GM12878 (cell line): ENCODE results near the gene NEBL. TPM values are rescaled to one million over a fixed set of nuclear protein-coding genes. Genes with fewer than 3 reads are reported as not detected.

ENCODE experiments used
- polyA plus RNA-seq, 11 experiments: library from polyadenylated mRNA; depleted of rRNA in 4 of 11; unstranded in 6 of 11; stranded (reverse) in 5 of 11; fragments of >200 nt; fragmentation: Nextera tagmentation in 4 of 11; fragmentation: Illumina TruSeq in 1 of 11; extraction: Ambion mirVana in 4 of 11; extraction: Trizol in 1 of 11; gene quantifications; 1 replicate in 1 of 11; 2 replicates in 10 of 11; pipeline versions ENCODE4 v1.2.1 to v1.2.3, GENCODE V29; 2011 to 2016; ENCODE audit warnings: inconsistent platforms in 2 of 11, missing spikeins in 2 of 11, low read depth in 1 of 11
- small RNA-seq: library from RNA; depleted of rRNA; stranded (forward); fragments of <200 nt; gene quantifications from one replicate; pipeline ENCODE3, GENCODE V24; 2014
- total RNA-seq, 4 experiments: library from RNA; depleted of rRNA in 3 of 4; stranded (reverse); fragments of >200 nt in 3 of 4; fragmentation: Illumina TruSeq in 1 of 4; extraction: Trizol in 1 of 4; gene quantifications; 2 replicates each; pipeline versions ENCODE4 v1.2.1 to v1.2.3, GENCODE V29; 2013 to 2021

The NEBL gene
- total and polyA plus RNA-seq, 10 of the 15 experiments (the other 5 are each of a cell fraction or from before 2014, with no cell fraction given): 0.04 to 0.56 (median 0.11) TPM; not detected in 6

Small RNA genes within 50 kb of the gene (small RNA-seq; reads per million reads assigned to genes)
- gene AL157398.1: not detected
- gene MTND1P21: not detected
